Pons (tissue), 1 donor: ENCODE results near the gene FAM193A.
A peak's percentile ranks its signal among the peaks of the same experiment; 100 is the strongest.
"Not testable (repeated sequence)": the region's sequence is repeated elsewhere in the genome, so short reads cannot be mapped to it uniquely, and the experiment has no call there.

ENCODE experiments used
- DNase-seq: peaks from one replicate; pipeline ENCODE4 v3.0.0-alpha.2; 2016; ENCODE audit warnings: low spot score

FAM193A gene

GRCh38 chr4:2754848-2755819 is 218.7 kb downstream of the FAM193A start:
- DNase-seq = no peak

GRCh38 chr4:2755821-2756690 is 219.6 kb downstream of the FAM193A start, which contains the start of gene TNIP2:
Gene TNIP2 (minus strand): TSS chr4:2756336. CDS start chr4:2756289, 47 bp downstream.
- peak; percentile 54 for DNase-seq

- no peak for DNase-seq
These were observed 220.4 kb downstream of the FAM193A start for GRCh38 chr4:2756691-2757350.

DNA sequence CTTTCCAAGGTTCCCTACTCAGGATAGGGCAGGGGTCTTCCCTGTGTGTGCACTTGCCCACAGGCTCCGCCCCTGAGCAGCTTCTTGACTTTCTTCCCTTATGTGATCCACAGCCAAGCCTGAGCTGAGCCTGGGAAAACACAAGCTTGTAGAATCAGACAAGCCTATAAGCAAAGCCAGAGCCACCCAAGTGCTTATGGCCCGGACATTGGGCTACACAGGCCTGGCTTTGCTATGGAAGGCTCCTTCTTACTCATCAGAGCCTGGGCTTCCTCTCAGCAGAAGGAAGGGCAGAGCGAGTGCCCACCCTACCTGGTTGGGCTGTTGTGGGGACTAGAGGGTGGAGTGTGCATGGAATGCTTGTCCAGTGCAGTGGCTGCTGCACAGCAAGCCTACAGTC is 221.0 kb downstream of the FAM193A start:
- DNase-seq = no peak

DNA sequence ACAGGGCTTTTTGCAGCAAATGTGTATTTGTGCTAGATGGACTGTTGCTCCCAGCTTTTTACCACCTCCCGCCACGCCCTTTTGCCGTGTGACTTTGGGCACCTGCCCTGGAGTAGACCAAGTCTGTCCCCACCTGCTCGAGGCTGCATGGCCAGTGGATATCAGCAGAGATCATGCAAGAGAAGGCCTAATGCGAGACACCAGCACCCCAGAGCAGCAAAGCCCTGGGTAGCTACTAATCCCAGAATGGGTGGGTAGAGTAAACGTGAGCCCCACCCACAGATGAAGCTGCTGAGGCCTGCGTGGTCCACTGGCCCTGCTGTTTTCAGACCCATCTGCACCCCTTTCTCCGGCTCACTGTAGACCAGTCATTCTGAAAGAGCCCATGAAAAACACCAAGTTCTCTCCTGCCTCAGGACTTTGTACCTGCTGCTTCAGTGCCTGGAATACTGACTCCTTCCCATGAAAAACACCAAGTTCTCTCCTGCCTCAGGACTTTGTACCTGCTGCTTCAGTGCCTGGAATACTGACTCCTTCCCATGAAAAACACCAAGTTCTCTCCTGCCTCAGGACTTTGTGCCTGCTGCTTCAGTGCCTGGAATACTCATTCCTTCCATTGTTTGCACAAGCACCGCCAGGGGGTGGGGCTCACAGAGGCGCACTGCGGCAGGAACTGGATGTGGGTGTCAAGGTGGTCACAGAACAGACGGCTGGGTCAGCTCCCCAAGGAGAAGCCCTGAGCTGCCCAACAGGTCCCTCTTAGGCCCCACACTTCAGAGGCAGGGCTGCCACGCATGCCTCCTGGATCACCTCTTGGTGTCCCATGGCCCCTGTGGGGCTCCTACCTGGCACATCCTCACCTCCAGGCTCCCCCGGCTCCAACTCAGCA is 224.8 kb downstream of the FAM193A start:
- no peak for DNase-seq

GRCh38 chr4:2762048-2762447 is 225.6 kb downstream of the FAM193A start:
- no peak for DNase-seq

DNA sequence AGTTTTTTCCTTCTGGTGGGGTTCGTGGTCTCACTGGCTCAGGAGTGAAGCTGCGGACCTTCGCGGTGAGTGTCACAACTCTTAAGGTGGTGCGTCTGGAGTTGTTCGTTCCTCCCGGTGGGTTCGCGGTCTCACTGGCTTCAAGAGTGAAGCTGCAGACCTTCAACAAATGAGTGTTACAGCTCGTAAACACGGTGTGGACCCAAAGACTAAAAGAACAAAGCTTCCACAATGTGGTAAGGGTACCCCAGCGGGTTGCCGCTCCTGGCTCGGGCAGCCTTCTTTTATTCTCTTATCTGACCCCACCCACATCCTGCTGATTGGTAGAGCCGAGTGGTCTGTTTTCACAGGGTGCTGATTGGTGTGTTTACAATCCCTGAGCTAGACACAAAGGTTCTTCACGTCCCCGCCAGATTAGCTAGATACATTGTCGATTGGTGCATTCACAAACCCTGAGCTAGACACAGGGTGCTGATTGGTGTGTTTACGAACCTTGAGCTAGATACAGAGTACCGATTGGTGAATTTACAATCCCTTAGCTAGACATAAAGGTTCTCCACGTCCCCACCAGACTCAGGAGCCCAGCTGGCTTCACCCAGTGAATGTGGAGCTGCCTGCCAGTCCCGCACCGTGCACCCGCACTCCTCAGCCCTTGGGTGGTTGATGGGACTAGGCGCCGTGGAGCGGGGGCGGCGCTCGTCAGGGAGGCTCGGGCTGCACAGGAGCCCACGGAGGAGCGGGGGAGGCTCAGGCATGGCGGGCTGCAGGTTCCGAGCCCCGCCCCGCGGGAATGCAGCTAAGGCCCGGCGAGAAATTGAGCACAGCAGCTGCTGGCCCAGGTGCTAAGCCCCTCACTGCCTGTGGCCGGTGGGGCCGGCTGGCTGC is 226.3 kb downstream of the FAM193A start:
- not testable (repeated sequence) for DNase-seq

DNA sequence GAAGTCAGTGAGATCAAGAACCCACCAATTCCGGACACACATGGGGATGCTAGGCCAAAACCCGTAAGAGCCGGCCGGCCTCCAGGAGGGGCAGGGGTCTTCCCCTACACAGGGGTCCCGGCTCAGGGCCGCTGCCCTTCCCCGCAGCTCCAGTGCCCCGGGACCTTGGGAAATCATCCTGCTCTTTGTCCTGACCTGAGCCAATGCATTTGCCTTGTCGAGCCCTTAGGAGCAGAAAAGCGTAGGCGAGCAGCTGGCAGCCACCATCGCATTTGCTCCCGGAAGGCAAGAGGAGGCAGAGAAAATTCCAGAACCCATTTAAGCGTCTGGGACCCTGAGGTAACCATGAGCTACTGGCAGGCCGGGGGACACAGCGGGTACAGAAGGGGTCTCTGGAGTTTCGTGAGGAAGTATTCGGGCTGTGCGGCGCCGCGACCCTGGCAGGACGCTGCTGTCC is 227.1 kb downstream of the FAM193A start:
- no peak for DNase-seq

DNA sequence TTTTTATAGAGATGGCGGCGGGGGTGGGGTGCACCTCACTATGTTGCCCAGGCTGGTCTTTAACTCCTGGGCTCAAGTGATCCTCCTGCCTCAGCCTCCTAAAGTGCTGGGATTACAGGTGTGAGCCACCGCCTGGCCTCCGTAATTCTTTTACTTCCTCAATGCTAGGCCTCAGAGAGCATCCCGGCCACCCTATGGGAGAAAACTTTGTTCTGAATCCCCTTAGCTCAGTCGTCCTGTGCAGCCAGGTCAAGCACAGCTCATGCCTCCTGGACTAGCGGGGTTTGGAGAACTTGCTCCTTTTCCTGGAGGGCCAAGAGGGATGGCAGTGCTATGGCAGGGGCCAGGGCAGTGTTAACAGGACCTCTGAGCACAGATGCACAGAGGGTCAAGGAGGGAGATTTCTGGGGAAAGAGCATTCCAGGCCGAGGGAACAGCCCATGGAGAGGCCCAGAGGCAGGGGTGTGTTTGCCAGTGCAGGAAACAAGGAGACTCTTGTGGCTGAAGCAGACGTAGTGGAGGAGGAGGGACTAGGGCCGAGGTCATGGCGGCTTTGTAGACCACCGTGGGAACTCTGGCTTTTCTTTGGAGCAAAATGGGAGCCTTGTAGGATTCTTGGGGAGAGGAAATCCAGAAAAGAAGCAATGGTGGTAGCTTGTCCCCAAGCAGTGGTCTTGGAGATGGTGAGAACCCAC is 229.5 kb downstream of the FAM193A start:
- no peak for DNase-seq

DNA sequence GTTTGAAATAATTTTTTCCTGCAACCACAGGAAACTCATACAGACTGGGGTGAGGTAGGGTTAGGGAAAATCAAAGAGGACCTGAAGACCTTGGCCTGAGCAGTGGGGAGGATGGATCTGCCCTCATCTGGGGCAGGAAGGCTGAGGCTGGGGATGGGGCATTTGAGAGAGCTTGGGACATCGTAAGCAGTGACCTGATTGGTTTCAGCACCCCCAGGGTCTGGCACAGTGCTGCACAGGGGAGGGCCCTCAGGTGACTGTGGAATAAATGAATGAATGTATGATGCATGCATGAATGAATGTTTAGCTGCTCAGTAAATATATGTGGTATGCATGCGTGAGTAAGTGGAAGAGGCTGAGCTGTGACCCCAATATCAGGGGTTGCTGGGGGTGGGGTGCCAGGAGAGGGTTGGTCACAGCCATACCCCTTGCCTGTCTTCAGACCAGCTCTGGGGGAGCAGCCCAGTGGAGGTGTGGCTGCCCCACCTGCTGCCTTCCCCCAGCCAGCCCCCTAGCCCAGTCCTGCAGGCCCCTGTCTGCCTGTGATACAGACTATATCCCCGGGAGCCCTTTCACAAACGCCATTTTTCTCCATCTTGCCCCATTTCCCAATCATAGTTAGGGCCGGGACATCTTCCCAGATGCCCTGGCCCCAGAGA is 230.7 kb downstream of the FAM193A start:
- no peak for DNase-seq

GRCh38 chr4:2767705-2768074 is 231.2 kb downstream of the FAM193A start:
- DNase-seq = no peak

DNA sequence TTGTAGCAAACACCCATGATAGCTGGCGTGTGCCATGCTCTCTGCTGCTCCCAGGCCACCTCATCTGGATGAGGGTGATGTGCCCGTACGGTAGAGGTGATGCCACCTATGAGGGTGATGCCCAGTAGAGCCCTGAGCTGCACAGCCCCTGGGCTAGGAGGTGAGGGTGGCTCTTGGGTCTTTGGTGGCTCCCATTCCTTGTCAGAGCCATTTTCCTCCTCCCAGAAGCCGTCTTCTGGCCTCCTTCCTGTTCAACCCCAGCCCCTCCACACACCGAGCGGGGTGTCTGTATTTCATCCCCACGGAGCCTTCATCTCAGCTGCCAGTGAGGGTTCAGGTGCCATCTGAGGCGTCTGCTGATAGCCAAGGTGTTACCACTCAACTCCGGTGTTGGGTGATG is 231.7 kb downstream of the FAM193A start:
- no peak for DNase-seq

GRCh38 chr4:2768921-2769336 is 232.5 kb downstream of the FAM193A start:
- DNase-seq = no peak

DNA sequence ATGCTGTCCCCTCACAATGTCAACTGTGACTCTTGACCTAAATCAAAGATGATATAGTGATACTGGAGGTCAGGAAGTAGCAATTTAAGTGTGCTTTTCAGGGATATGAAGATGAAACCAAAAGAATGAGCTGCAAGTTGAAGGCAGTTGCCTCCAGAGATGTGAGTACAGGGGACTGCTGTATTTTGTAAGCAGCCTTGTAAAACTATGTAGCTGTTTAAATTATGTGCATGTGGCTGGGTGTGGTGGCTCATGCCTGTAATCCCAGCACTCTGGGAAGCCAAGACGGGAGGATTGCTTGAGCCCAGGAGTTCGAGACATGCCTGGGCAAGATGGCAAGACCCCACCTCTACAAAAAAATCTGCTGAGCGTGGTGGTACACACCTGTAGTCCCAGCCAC is 234.8 kb downstream of the FAM193A start:
- no peak for DNase-seq

DNA sequence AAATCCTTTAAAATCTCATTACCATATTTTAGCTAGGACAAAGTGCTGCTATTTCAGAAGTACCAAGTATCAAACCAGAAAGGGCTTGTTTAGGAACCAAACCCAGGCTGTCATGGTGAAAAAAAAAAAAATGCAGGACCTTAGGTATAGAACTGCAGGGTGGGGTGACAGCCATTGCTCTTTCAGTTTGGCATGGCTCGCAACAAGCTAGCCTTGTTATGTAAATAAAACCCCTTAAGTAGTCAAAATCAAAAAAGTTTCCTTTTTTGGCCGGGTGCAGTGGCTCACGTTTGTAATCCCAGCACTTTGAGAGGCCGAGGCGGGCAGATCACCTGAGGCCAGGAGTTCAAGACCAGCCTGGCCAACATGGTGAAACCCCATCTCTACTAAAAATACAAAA is 244.2 kb downstream of the FAM193A start:
- not testable (repeated sequence) for DNase-seq

DNA sequence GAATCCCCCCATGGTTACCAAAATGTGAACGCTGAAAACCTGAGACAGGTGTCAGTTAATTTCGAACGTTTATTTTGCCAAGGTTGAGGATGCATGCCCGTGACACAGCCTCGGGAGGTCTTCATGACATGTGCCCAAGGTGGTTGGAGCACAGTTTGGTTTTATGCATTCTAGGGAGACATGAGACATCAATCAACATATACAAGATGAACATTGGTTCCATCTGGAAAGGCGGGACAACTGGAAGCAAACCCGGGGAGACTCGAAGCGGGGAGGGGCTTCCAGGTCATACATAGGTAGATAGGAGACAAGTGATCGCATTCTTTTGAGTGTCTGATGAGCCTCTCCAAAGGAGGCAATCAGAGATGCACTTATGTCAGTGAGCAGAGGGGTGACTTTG is 245.5 kb downstream of the FAM193A start:
- no peak for DNase-seq
